NCI-H2227 treated with DMSO at 0.1 percent for 48 hours (cell line): ENCODE results near the gene RAB42.
"Not testable (repeated sequence)": the region's sequence is repeated elsewhere in the genome, so short reads cannot be mapped to it uniquely, and the experiment has no call there.

ENCODE experiments used
- DNase-seq: peaks from one replicate; lab custom pipeline; 2025; lab: John Stamatoyannopoulos, UW

RAB42 gene, protein sequence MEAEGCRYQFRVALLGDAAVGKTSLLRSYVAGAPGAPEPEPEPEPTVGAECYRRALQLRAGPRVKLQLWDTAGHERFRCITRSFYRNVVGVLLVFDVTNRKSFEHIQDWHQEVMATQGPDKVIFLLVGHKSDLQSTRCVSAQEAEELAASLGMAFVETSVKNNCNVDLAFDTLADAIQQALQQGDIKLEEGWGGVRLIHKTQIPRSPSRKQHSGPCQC

DNA sequence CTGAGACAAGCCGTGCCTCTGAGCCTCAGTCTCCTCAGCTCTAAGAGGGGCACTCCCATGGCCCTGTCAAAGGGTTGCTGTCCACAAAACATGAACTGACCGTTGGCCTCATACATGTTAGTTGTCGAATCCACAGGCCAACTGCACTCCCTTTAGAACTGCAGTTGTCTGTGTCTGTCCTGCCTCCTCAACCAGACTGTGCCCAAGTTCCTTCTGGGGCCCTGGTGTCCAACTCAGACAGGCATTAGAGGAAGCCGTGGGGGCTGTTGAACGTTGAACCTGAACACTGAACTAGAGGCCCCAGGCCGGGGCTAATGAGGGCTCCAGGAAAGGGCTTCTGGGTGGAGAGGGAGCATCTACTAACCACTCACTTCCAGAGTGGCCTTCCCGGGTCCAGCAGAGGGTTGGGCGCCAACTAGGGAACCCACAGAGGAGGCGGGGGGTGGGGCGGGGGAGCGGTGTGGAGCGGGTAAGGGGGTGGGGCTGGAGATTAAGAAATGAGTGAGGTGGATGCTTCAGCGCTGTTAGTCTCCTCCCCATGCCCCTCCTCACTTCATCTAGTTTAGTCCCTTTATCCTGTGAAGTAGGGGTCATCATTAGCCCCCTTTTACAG, at the start of gene RAB42:
Gene RAB42 (plus strand): TSS at position 558 of the 613 bp plus-strand sequence. CDS start 247 bp downstream, outside the sequence.
- DNase-seq, result peak; percentile 18

DNA sequence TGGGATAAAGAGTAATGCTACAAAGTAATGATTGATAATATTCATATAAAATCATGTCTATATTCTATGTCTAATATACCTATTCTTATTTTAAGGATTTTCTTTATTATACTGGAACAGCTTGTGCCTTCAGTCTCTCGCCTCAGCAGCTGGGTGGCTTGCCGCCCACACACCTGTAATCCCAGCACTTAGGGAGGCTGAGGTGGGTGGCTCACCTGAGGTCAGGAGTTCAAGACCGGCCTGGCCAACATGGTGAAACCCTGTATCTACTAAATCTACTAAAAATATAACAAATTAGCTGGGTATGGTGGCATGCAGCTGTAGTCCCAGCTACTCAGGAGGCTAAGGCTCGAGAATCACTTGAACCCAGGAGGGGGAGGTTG, 46.8 kb upstream of the RAB42 start:
- no peak for DNase-seq

GRCh38 chr1:28548318-28548717, 43.7 kb upstream of the RAB42 start:
- DNase-seq, result no peak

DNA sequence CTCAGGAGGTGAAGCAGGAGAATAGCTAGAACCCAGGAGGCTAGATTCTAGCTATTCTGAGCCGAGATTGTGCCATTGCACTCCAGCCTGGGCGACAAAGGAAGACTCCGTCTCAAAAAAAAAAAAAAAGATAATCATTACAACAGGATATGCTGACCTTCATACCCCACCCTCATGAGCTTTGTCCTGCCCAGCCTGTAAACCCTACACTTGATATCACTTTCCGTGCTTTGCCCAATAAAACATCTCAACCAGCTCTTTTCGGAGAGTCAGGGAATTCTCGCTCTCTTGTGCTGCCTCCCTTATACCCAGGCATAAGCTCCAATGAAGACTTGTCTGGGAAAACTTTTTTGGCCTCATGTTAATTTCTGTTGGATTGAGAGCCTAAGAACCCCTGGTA, 40.7 kb upstream of the RAB42 start:
- DNase-seq, result no peak

- peak; percentile 98 for DNase-seq
Measured at GRCh38 chr1:28552758-28553663, 39.1 kb upstream of the RAB42 start, which contains the start of gene TRNAU1AP. TSS of gene TRNAU1AP (plus strand) at chr1:28553085. CDS start at chr1:28553111, 26 bp downstream.

GRCh38 chr1:28560886-28561285, 31.2 kb upstream of the RAB42 start:
- DNase-seq, result no peak

GRCh38 chr1:28564310-28564709, 27.8 kb upstream of the RAB42 start:
- DNase-seq, result no peak

GRCh38 chr1:28565040-28565439, 27.0 kb upstream of the RAB42 start:
- DNase-seq, result no peak

DNA sequence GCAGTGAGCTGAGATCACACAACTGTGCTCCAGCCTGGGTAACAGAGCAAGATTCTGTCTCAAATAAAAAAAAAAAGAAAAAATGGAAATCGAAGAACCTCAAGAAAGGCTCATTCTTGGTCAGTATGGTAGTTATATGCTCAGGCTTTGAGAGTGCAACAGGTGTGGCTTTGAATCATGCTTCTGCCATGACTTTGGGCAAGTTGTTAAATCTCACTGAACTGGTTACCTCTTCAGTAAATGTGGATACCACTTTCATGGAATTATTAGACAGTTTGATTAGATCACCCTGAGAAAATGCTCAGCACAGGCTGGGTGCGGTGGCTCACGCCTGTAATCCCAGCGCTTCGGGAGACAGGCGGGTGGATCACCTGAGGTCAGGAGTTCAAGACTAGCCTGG, 26.3 kb upstream of the RAB42 start:
- no peak for DNase-seq

GRCh38 chr1:28566931-28567330, 25.1 kb upstream of the RAB42 start:
- DNase-seq, result no peak

DNA sequence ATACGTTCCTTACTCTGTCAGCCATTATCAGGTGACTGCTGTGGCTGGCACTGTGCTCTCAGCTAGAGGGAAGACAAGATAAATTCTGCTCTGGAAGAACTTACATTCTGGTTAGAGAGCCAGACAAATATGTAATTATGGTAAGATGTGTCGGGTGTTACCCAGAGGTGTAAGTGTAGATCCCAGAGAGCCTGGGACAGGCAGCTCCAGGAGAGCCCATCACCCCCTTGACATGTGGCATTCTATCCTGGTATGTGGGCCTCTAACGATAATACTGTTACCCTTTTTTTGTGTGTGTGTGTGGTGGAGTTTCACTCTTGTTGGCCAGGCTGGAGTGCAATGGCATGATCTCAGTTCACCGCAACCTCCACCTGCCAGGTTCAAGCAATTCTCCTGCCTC, 20.2 kb upstream of the RAB42 start:
- DNase-seq, result no peak

DNA sequence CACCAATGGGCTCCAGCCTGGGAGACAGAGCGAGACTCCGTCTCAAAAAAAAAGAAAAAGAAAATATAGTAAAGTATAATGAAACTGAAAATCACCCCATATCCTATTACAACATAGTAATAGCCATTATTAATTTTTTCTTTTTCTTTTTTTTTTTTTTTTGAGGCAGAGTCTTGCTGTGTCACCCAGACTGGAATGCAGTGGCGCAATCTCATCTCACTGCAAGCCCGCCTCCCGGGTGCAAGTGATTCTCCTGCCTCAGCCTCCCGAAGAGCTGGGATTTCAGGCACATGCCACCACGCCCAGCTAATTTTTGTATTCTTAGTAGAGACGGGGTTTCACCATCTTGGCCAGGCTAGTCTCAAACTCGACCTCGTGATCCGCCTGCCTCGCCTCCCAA, 19.2 kb upstream of the RAB42 start:
- DNase-seq, result not testable (repeated sequence)

DNA sequence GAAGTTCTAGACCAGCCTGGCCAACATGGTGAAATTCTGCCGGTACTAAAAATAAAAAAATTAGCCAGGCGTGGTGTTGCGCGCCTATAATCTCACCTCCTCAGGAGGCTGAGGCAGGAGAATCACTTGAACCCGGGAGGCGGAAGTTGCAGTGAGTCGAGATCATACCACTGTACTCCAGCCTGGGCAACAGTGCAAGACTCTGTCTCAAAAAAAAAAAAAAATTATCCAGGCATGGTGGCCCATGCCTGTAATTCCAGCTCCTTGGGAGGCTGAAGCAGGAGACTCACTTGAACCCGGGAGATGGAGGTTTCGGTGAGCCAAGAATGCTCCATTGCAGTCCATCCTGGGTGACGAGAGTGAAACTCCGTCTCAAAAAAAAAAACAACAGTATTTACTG, 18.5 kb upstream of the RAB42 start:
- no peak for DNase-seq

DNA sequence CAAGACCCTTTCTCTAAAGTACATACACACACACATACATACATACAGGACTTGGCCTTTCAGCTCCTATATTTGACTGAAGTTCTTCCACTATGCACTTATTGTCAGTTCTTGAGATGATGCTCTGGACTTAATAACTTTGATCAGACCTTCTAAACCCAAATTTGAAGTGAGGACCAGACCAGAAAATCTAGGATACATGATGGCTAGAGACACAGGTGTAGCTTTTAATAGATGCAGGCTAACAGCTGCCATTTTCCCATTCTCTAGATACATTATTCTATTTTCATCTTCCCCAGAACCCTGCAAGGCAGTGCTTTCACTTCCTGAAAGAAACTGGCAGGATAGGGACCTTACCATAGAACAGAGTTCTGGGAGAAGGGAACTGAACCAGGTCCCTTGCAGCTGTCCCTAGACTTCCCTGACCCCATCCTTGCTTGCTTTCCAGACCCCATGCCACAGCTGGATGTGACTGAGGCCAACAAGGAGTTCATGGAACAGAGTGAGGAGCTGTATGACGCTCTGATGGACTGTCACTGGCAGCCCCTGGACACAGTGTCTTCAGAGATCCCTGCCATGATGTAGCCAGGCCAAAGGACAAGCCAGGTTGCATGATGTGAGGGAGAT, 14.9 kb upstream of the RAB42 start:
- DNase-seq, result no peak

GRCh38 chr1:28577738-28578536, 14.1 kb upstream of the RAB42 start:
- DNase-seq, result no peak

DNA sequence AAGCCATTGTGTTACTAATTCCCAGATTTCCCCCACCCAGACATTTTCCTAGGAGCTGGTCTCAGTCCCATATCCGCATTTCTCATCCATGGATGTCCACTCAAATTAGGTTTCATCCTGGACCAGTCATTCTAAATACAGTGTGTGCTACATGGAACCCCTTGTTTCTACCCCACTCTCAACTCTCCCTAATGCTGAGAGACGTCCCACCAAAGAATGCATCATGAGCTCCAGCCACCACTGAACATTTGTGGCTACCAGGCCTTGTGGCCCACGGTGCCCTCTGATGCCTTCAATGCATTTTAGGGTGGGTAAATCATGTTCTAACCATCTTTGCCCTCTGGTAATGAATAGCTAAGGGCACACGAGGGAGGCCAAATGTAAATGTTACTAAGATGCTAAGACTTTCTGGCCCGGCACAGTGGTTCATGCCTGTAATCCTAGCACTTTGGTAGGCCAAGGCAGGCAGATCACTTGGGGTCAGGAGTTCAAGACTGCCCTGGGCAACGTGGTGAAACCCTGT, 13.3 kb upstream of the RAB42 start:
- no peak for DNase-seq

DNA sequence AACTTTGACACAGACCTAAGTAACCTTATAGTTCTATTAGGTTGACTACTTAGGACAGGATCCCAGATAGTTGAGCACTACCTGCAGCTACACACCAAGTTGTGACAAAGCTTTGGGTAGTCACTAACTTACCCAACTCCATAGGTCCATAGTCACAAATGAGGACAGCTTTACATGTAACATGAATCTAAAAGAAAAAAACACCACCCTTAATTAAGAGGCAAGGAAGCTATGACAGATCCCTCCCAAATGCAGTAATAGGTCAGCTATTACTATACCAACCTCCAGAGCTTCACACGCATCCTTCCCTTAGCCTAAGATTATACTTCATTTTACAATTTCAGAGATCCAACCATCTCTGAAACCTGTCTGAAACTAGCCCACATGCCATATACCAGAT, 12.7 kb upstream of the RAB42 start:
- no peak for DNase-seq

GRCh38 chr1:28580722-28581530, 11.1 kb upstream of the RAB42 start:
- DNase-seq, result peak; percentile 58

DNA sequence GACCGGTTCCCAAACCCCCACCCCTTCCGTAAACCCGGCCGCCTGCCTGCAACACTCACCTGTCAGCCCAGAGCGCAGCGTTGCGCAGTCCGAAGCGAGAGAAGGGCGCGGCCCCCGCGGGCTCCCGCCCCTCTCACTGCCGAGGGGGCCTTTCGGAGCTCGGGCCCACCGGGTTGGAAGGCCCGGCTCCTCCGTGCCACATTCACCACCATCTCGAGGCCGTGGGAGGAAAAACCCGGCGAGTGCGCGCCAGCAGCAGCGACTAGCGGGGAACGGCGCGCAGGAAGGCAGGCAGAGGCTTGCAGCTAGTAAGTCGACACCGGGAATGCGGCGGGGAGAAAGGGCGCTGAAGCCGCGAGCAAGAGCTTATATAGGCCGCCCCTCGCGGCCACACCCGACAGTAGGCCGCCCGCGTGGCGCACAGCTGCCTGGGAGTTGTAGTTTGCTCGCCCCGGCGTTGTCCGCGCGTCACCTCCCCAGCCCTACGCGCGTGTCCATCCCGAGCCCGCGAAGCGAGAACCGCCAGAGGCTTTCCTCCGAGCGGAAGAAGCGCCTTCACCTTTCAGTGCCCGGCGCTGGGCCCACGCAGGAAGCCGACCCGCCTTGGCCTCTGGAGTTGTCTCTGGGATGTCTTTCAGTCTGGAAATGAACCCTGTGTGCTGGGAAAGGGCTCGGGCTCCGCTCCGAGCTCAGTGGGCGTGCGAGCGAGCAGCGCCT, 10.4 kb upstream of the RAB42 start:
- DNase-seq, result peak; percentile 96

- DNase-seq, result peak; percentile 67
Measured at GRCh38 chr1:28582248-28582615, 9.8 kb upstream of the RAB42 start.
